NCI-H226 (cell line): ENCODE results near the gene EHD3.

Experiments
- DNase-seq: peaks from one replicate; pipeline ENCODE4 v3.0.0-alpha.2; 2015

Gene EHD3

GRCh38 chr2:31233741-31234682, at the start of gene EHD3:
TSS of gene EHD3 (plus strand) at chr2:31234152. CDS start at chr2:31234622, 470 bp downstream.
- DNase-seq: peak; percentile 73

- no peak for DNase-seq
Measured at GRCh38 chr2:31187166-31187565, 46.8 kb upstream of the EHD3 start.

GRCh38 chr2:31188131-31188530, 45.8 kb upstream of the EHD3 start:
- no peak for DNase-seq

- DNase-seq: no peak
Measured at GRCh38 chr2:31189141-31189540, 44.8 kb upstream of the EHD3 start.

- DNase-seq: no peak
Measured at GRCh38 chr2:31190188-31190587, 43.8 kb upstream of the EHD3 start.

- DNase-seq: no peak
Measured at GRCh38 chr2:31191931-31192330, 42.0 kb upstream of the EHD3 start.

- DNase-seq: no peak
Measured at GRCh38 chr2:31192396-31192795, 41.6 kb upstream of the EHD3 start.

GRCh38 chr2:31192851-31193392, 41.0 kb upstream of the EHD3 start:
- no peak for DNase-seq

GRCh38 chr2:31193806-31194205, 40.1 kb upstream of the EHD3 start:
- DNase-seq: no peak

GRCh38 chr2:31196622-31197021, 37.3 kb upstream of the EHD3 start:
- no peak for DNase-seq

- no peak for DNase-seq
Measured at GRCh38 chr2:31197166-31197565, 36.8 kb upstream of the EHD3 start.

GRCh38 chr2:31197669-31198068, 36.3 kb upstream of the EHD3 start:
- DNase-seq: no peak

GRCh38 chr2:31199206-31199605, 34.7 kb upstream of the EHD3 start:
- no peak for DNase-seq

GRCh38 chr2:31200972-31201371, 33.0 kb upstream of the EHD3 start:
- DNase-seq: no peak

GRCh38 chr2:31202041-31202440, 31.9 kb upstream of the EHD3 start:
- no peak for DNase-seq

GRCh38 chr2:31202833-31203232, 31.1 kb upstream of the EHD3 start:
- DNase-seq: no peak

GRCh38 chr2:31203916-31204315, 30.0 kb upstream of the EHD3 start:
- DNase-seq: no peak

- no peak for DNase-seq
Measured at GRCh38 chr2:31204783-31205182, 29.2 kb upstream of the EHD3 start.

GRCh38 chr2:31205186-31205585, 28.8 kb upstream of the EHD3 start:
- no peak for DNase-seq

- no peak for DNase-seq
Measured at GRCh38 chr2:31205613-31206012, 28.3 kb upstream of the EHD3 start.

- no peak for DNase-seq
Measured at GRCh38 chr2:31207790-31208189, 26.2 kb upstream of the EHD3 start.

GRCh38 chr2:31208240-31208639, 25.7 kb upstream of the EHD3 start:
- DNase-seq: no peak

- DNase-seq: no peak
Measured at GRCh38 chr2:31212659-31213600, 21.0 kb upstream of the EHD3 start.
